DOHH2 (cell line): ENCODE data around the gene CNPY1.

ENCODE experiments used
- H3F3A ChIP-seq: fragments of 200-600 bp; sonication (generic), shearing (Covaris generic); 2 replicates; pipeline ENCODE4 v1.6.0; 2016; ENCODE audit warnings: antibody characterized with exemption, mild to moderate bottlenecking; ENCODE audit not compliant: control insufficient read depth, insufficient read depth
- H3K27ac ChIP-seq: fragments of 200-600 bp; sonication (generic); 2 replicates; pipeline ENCODE4 v1.5.1; 2014; ENCODE audit warnings: low read depth, mild to moderate bottlenecking, low read length, moderate library complexity
- H3K27me3 ChIP-seq: fragments of 200-600 bp; sonication (generic); 2 replicates; pipeline ENCODE4 v1.6.1; 2014; ENCODE audit warnings: mild to moderate bottlenecking, low read length, mixed read lengths; ENCODE audit not compliant: control insufficient read depth
- H3K36me3 ChIP-seq: fragments of 200-600 bp; sonication (generic); 2 replicates; pipeline ENCODE4 v1.6.1; 2014; ENCODE audit warnings: mild to moderate bottlenecking, low read length, moderate library complexity, mixed read lengths; ENCODE audit not compliant: control insufficient read depth
- H3K4me1 ChIP-seq: fragments of 200-600 bp; sonication (generic); 2 replicates; pipeline ENCODE4 v1.6.1; 2014; ENCODE audit warnings: mild to moderate bottlenecking, low read length, mixed read lengths; ENCODE audit not compliant: control insufficient read depth
- H3K4me2 ChIP-seq: fragments of 200-600 bp; sonication (generic); 2 replicates; pipeline ENCODE4 v1.6.0; 2014; ENCODE audit warnings: mild to moderate bottlenecking, low read length, moderate library complexity
- H3K4me3 ChIP-seq: fragments of 200-600 bp; sonication (generic); 2 replicates; pipeline ENCODE4 v1.5.1; 2014; ENCODE audit warnings: mild to moderate bottlenecking, low read length, mixed read lengths
- H3K79me2 ChIP-seq: fragments of 200-600 bp; sonication (generic); 2 replicates; pipeline ENCODE4 v1.6.1; 2014; ENCODE audit warnings: mild to moderate bottlenecking, low read length, mixed read lengths; ENCODE audit not compliant: control insufficient read depth
- H3K9me2 ChIP-seq: fragments of 200-600 bp; sonication (generic); replicated peaks from 2 replicates; pipeline ENCODE4 v1.6.1; 2014; ENCODE audit warnings: mild to moderate bottlenecking, low read length, mixed read lengths; ENCODE audit not compliant: control insufficient read depth
- H3K9me3 ChIP-seq: fragments of 200-600 bp; sonication (generic); 2 replicates; pipeline ENCODE4 v1.6.1; 2014; ENCODE audit warnings: antibody characterized with exemption, low read length, mixed read lengths; ENCODE audit not compliant: control insufficient read depth, insufficient read depth
- H4K20me1 ChIP-seq: fragments of 200-600 bp; sonication (generic); 2 replicates; pipeline ENCODE4 v1.6.0; 2014; ENCODE audit warnings: low read depth, mild to moderate bottlenecking, antibody characterized with exemption, low read length, moderate library complexity; ENCODE audit not compliant: control insufficient read depth, insufficient read depth
- EZH2phosphoT487 ChIP-seq: fragments of 200-600 bp; sonication (generic); IDR thresholded peaks from 2 replicates; pipeline ENCODE4 v1.6.1; 2017; ENCODE audit warnings: borderline replicate concordance, mild to moderate bottlenecking, antibody characterized with exemption, low read length, moderate library complexity, mixed read lengths
- TF ChIP-seq, protein P1 (sequence below): fragments of 200-600 bp; sonication (generic); IDR thresholded peaks from one replicate; pipeline ENCODE4 v1.5.1; 2014; ENCODE audit warnings: antibody characterized with exemption, mild to moderate bottlenecking, low read depth, low read length; ENCODE audit not compliant: poor library complexity, severe bottlenecking

The CNPY1 gene

DNA sequence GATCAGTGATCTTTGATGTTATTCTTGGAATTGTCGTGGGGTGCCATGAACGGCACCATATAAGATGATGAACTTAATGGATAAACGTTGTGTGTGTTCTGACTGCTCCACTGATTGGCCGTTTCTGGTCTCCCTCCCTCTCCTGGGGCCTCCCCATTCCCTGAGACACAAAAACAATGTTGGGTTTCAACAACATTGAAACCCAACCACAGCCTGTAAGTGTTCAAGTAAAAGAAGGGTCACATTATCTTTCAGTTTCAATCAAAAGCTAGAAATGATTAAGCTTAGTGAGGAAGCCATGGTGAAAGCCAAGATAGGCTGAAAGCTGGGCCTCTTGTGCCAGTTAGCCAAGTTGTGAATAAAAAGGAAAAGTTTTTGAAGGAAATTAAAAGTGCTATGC is 68.9 kb downstream of the CNPY1 start:
- H3K36me3 ChIP-seq: no peaks in the 10 kb centered on the region
- peaks cover 6% of the 10 kb centered on the region; the same call in 1 of the 2 replicates for H3K9me3 ChIP-seq
- H4K20me1 ChIP-seq: no peaks in the 10 kb centered on the region
- H3K4me3 ChIP-seq: no peak overlapping the region
- peaks cover 25% of the 10 kb centered on the region; the same call in 1 of the 2 replicates for H3K27me3 ChIP-seq
- H3K9me2 ChIP-seq: no peaks in the 10 kb centered on the region
- H3K4me1 ChIP-seq: no peaks in the 10 kb centered on the region
- no peak overlapping the region for H3K4me2 ChIP-seq
- TF ChIP-seq, protein P1, sequence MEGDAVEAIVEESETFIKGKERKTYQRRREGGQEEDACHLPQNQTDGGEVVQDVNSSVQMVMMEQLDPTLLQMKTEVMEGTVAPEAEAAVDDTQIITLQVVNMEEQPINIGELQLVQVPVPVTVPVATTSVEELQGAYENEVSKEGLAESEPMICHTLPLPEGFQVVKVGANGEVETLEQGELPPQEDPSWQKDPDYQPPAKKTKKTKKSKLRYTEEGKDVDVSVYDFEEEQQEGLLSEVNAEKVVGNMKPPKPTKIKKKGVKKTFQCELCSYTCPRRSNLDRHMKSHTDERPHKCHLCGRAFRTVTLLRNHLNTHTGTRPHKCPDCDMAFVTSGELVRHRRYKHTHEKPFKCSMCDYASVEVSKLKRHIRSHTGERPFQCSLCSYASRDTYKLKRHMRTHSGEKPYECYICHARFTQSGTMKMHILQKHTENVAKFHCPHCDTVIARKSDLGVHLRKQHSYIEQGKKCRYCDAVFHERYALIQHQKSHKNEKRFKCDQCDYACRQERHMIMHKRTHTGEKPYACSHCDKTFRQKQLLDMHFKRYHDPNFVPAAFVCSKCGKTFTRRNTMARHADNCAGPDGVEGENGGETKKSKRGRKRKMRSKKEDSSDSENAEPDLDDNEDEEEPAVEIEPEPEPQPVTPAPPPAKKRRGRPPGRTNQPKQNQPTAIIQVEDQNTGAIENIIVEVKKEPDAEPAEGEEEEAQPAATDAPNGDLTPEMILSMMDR: no peak
- TF ChIP-seq EZH2phosphoT487: no peak
- H3K27ac ChIP-seq: no peak overlapping the region
- no peaks in the 10 kb centered on the region for H3K79me2 ChIP-seq
- H3F3A ChIP-seq: no peaks in the 10 kb centered on the region

DNA sequence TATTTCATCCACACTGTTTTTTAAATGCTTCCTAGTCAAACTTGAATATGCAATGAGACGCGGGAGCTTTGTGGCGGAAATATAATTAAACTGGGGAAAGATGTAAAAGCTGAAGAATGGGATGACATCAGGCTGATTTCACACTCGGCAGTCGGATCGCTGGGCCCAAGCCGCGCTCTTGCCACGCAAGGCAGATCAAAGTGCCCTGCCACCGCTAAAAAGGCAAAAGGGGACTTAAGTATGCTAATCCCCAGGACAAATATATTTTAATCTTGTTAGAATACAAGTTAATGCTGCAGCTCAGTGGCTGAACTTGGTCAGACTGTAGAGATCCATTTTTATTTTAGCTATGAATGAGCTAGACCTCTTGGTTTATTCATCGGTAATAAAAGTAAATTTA is 74.6 kb downstream of the CNPY1 start:
- Histone ChIP-seq H3K27me3 (peaks cover 44% of the 10 kb centered on the region), H3K9me2 (no peaks in the 10 kb centered on the region), H3K4me2 (no peak overlapping the region), H3K36me3 (no peaks in the 10 kb centered on the region), H3K79me2 (no peaks in the 10 kb centered on the region), H4K20me1 (no peaks in the 10 kb centered on the region), H3K4me3 (no peak overlapping the region), H3K4me1 (no peaks in the 10 kb centered on the region), H3K9me3 (no peaks in the 10 kb centered on the region), H3K27ac (no peak overlapping the region), H3F3A (no peaks in the 10 kb centered on the region)
- TF ChIP-seq, protein P1: no peak
- TF ChIP-seq EZH2phosphoT487: no peak

DNA sequence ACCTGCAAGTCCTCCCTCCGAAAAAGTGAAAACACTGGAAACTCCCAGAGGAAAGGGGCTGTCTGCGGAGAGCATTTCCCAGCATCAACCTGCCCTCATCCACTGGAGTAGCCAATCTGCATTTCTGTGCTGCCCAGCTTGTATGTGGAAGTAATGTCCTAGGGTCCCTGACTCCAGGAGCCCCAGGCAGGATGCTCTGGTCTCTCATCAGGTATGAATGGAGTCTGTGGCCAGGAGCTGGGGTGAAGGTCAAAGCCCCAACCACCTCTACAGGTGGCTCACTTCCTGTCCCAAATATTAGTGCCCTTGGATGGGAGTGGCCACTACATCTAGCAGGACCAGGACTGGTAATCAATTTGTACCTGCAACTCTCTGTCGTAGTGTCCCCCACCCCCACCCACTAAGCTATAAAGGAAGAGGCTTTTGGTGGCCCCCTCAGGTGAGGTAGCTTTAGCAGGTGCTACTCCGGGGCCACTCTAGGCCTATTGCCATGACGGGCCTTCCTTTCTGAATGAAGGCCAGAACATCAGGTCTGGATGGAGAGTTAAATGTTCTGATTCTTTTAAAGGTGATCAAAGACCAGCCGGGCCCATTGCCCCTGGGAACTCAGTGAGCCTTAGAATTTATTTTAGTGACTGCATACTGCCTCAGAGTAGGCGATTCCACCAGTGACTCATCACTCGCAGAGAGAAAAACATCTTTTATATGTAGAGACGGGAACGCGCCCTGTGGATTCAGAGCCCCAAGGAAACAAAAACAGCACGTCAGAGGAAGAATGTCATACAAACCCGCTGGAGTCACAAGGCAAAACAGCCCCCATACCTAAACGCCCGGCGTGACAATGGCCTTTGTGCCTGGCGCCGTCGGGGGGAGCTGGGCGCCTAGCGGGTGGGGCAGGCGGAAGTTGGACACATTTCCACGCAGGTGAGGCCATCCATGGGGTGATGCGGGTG is 75.4 kb downstream of the CNPY1 start:
- H3K4me3 ChIP-seq: no peak overlapping the region
- no peaks in the 10 kb centered on the region for H3K4me1 ChIP-seq
- H3K4me2 ChIP-seq: no peak overlapping the region
- H3K27ac ChIP-seq: no peak overlapping the region
- no peaks in the 10 kb centered on the region for H4K20me1 ChIP-seq
- peaks cover 44% of the 10 kb centered on the region for H3K27me3 ChIP-seq
- no peaks in the 10 kb centered on the region for H3K9me2 ChIP-seq
- no peaks in the 10 kb centered on the region for H3K9me3 ChIP-seq
- no peaks in the 10 kb centered on the region for H3K79me2 ChIP-seq
- H3K36me3 ChIP-seq: no peaks in the 10 kb centered on the region
- no peaks in the 10 kb centered on the region for H3F3A ChIP-seq
- TF ChIP-seq, protein P1: no peak
- TF ChIP-seq EZH2phosphoT487: no peak
